WTC11 (cell line): ENCODE measurements around the gene PSMG4. TPM values are rescaled to one million over a fixed set of nuclear protein-coding genes. Genes with fewer than 3 reads are reported as not detected.

ENCODE experiments used
- ATAC-seq: fragments of 200-7000 bp; cut with Tn5 transposase; 2 replicates; pipeline ENCODE4 v1.10.0; 2021; ENCODE audit warnings: mild to moderate bottlenecking, moderate library complexity
- CTCF ChIA-PET: fragments of 300-600 bp; sonication (Branson Sonifier 250); formaldehyde crosslinking; loops from one replicate; lab custom pipeline; 2021; ENCODE audit warnings: antibody characterized with exemption; lab: Charles Lee
- POLR2A ChIA-PET: fragments of 350-600 bp; sonication (Branson Sonifier 250); formaldehyde crosslinking; loops from one replicate; lab custom pipeline; 2021; ENCODE audit warnings: antibody characterized with exemption; lab: Charles Lee
- DNase-seq: peaks from one replicate; pipeline ENCODE4 v3.0.0; 2021; ENCODE audit warnings: low spot score
- H3K27ac Mint-ChIP-seq: 2 replicates; pipeline ENCODE4 v1.8.0; 2021; ENCODE audit warnings: mixed read lengths
- H3K27me3 Mint-ChIP-seq: 2 replicates; pipeline ENCODE4 v1.8.0; 2021; ENCODE audit warnings: low read depth, mild to moderate bottlenecking, moderate library complexity, mixed read lengths
- H3K36me3 Mint-ChIP-seq: 2 replicates; pipeline ENCODE4 v1.8.0; 2021; ENCODE audit warnings: mixed read lengths
- H3K4me1 Mint-ChIP-seq: 2 replicates; pipeline ENCODE4 v1.8.0; 2022; ENCODE audit warnings: mixed read lengths
- H3K4me3 Mint-ChIP-seq: 2 replicates; pipeline ENCODE4 v1.8.0; 2021; ENCODE audit warnings: mild to moderate bottlenecking, moderate library complexity, mixed read lengths
- H3K9me3 Mint-ChIP-seq: 2 replicates; pipeline ENCODE4 v1.8.0; 2021; ENCODE audit warnings: mixed read lengths
- ATF2 ChIP-seq: sonication (generic); formaldehyde crosslinking; IDR thresholded peaks from 2 replicates; pipeline ENCODE4 v1.8.1; 2022; ENCODE audit warnings: low read depth, missing genetic modification reagents, borderline replicate concordance
- CDX4 ChIP-seq: fragments of 250-450 bp; sonication (Bioruptor Pico); IDR thresholded peaks from 2 replicates; pipeline ENCODE4 v1.9.0; 2021; ENCODE audit warnings: moderate library complexity, mild to moderate bottlenecking, inconsistent platforms, borderline replicate concordance
- GRHL2 ChIP-seq: fragments of 250-450 bp; sonication (Bioruptor Pico); IDR thresholded peaks from 2 replicates; pipeline ENCODE4 v1.8.0; 2022; ENCODE audit warnings: mild to moderate bottlenecking, moderate library complexity; ENCODE audit not compliant: insufficient replicate concordance, severe bottlenecking
- MLX ChIP-seq: sonication (generic); formaldehyde crosslinking; IDR thresholded peaks from 2 replicates; pipeline ENCODE4 v1.8.1; 2023; ENCODE audit warnings: mild to moderate bottlenecking, missing genetic modification reagents, moderate library complexity
- MYBL2 ChIP-seq: sonication (generic); formaldehyde crosslinking; IDR thresholded peaks from 2 replicates; pipeline ENCODE4 v1.8.1; 2023; ENCODE audit warnings: mild to moderate bottlenecking, moderate library complexity, missing genetic modification reagents
- NFYB ChIP-seq: sonication (generic); formaldehyde crosslinking; conservative IDR thresholded peaks from 2 replicates; pipeline ENCODE4 v1.8.0; 2022; ENCODE audit warnings: low read depth, missing genetic modification reagents
- NR1H2 ChIP-seq: sonication (generic); formaldehyde crosslinking; IDR thresholded peaks from 2 replicates; pipeline ENCODE4 v1.9.0; 2021; ENCODE audit warnings: mild to moderate bottlenecking, moderate library complexity, missing genetic modification reagents
- PREB ChIP-seq: sonication (generic); formaldehyde crosslinking; IDR thresholded peaks from 2 replicates; pipeline ENCODE4 v1.8.1; 2022; ENCODE audit warnings: mild to moderate bottlenecking, missing genetic modification reagents, moderate library complexity, borderline replicate concordance
- SP1 ChIP-seq: sonication (generic); formaldehyde crosslinking; conservative IDR thresholded peaks from 2 replicates; pipeline ENCODE4 v1.8.1; 2022; ENCODE audit warnings: missing genetic modification reagents
- TEAD1 ChIP-seq: sonication (generic); formaldehyde crosslinking; IDR thresholded peaks from 2 replicates; pipeline ENCODE4 v1.8.0; 2022; ENCODE audit warnings: mild to moderate bottlenecking, missing genetic modification reagents
- TP53 ChIP-seq: sonication (generic); formaldehyde crosslinking; IDR thresholded peaks from 2 replicates; pipeline ENCODE4 v1.8.1; 2023; ENCODE audit warnings: mild to moderate bottlenecking, missing genetic modification reagents
- ZNF281 ChIP-seq: sonication (generic); formaldehyde crosslinking; IDR thresholded peaks from 2 replicates; pipeline ENCODE4 v1.8.0; 2023; ENCODE audit warnings: mild to moderate bottlenecking, missing genetic modification reagents
- ZNF396 ChIP-seq: fragments of 250-450 bp; sonication (Bioruptor Pico); IDR thresholded peaks from 2 replicates; pipeline ENCODE4 v1.8.0; 2021; ENCODE audit warnings: mild to moderate bottlenecking, moderate library complexity, borderline replicate concordance
- ZNF425 ChIP-seq: fragments of 250-450 bp; sonication (Bioruptor Pico); conservative IDR thresholded peaks from 2 replicates; pipeline ENCODE4 v1.9.0; 2021; ENCODE audit warnings: mild to moderate bottlenecking
- total RNA-seq: library from RNA; stranded (reverse); gene quantifications from 3 replicates; pipeline ENCODE4 v1.2.3, GENCODE V29; 2021

Gene PSMG4
- total RNA-seq, 1 experiment from 2014 or later = 38.2 TPM

GRCh38 chr6:3315841-3316240 is 57.1 kb downstream of the PSMG4 start:
- DNase-seq (no peak), ATAC-seq (no peak)
- CTCF ChIA-PET = interaction anchor here (1.0 to 1.4 kb wide), 2 partner anchors 36 to 56 kb away, joined by 3 to 4 read pairs; no protein-coding TSS in a partner anchor
- no peak for TF ChIP-seq PREB (CRISPR knock-in tag)
- TF ChIP-seq MYBL2 = no peak
- no peak for TF ChIP-seq SP1 (CRISPR knock-in tag)
- TF ChIP-seq MLX (CRISPR knock-in tag) = no peak
- TF ChIP-seq TEAD1 = no peak
- TF ChIP-seq TP53 = no peak
- TF ChIP-seq NFYB (CRISPR knock-in tag) = no peak
- TF ChIP-seq GRHL2 (CRISPR knock-in tag) = no peak
- no peak for TF ChIP-seq ZNF396 (CRISPR knock-in tag)
- no peak for TF ChIP-seq NR1H2 (CRISPR knock-in tag)
- H3K27me3 Mint-ChIP-seq = no peaks in the 10 kb centered on the region
- peaks cover 12% of the 10 kb centered on the region for H3K36me3 Mint-ChIP-seq
- no peak overlapping the region for H3K4me3 Mint-ChIP-seq
- peaks cover 14% of the 10 kb centered on the region for H3K4me1 Mint-ChIP-seq
- no peak overlapping the region for H3K27ac Mint-ChIP-seq
- no peaks in the 10 kb centered on the region for H3K9me3 Mint-ChIP-seq
- POLR2A ChIA-PET = interaction anchor here (0.6 kb wide), 1 partner anchor 45 kb away, joined by 3 read pairs; no protein-coding TSS in a partner anchor

- no peak for TF ChIP-seq ZNF281 (CRISPR knock-in tag)
- TF ChIP-seq ZNF425 (CRISPR knock-in tag) = no peak
- no peak for TF ChIP-seq ATF2 (CRISPR knock-in tag)
- Mint-ChIP-seq H3K9me3 (no peaks in the 10 kb centered on the region), H3K4me1 (peaks cover 11% of the 10 kb centered on the region), H3K27me3 (no peaks in the 10 kb centered on the region), H3K36me3 (peaks cover 16% of the 10 kb centered on the region), H3K27ac (no peak overlapping the region), H3K4me3 (no peak overlapping the region)
- DNase-seq (no peak), ATAC-seq (no peak)
- ChIA-PET POLR2A (interaction anchor here (0.6 kb wide), 1 partner anchor 45 kb away, joined by 3 read pairs; no protein-coding TSS in a partner anchor), CTCF (interaction anchor here (1.0 to 1.4 kb wide), 2 partner anchors 37 to 55 kb away, joined by 3 to 4 read pairs; no protein-coding TSS in a partner anchor)
These were observed 57.6 kb downstream of the PSMG4 start for GRCh38 chr6:3316331-3316730.

- Mint-ChIP-seq H3K36me3 (peaks cover 16% of the 10 kb centered on the region), H3K27me3 (no peaks in the 10 kb centered on the region), H3K9me3 (no peaks in the 10 kb centered on the region), H3K4me3 (no peak overlapping the region), H3K27ac (no peak overlapping the region), H3K4me1 (peaks cover 9% of the 10 kb centered on the region)
- no peak for ATAC-seq
- no peak for DNase-seq
- ChIA-PET CTCF (interaction anchor here (1.0 to 1.4 kb wide), 2 partner anchors 37 to 55 kb away, joined by 3 to 4 read pairs; no protein-coding TSS in a partner anchor), POLR2A (no interaction called here)
- TF ChIP-seq CDX4 (CRISPR knock-in tag) = no peak
These were observed 58.1 kb downstream of the PSMG4 start for GRCh38 chr6:3316818-3317217.
